Stimulated activated effector memory CD8-positive, alpha-beta T cell treated with anti-CD3 and anti-CD28 coated beads, Interleukin-12 subunit alpha, Interleukin-12 subunit beta, amount 100 ng/mL, for 72 hours (primary cell): ENCODE data around the gene PPARA.

Source experiments
- ATAC-seq: fragments of 150-1000 bp; cut with Tn5 transposase; 2 replicates; pipeline ENCODE4 v1.10.0; 2021
- DNase-seq, 2 donors: peaks; one replicate each; pipeline ENCODE4 v3.0.0; 2021 to 2022; ENCODE audit warnings: low spot score in 2 of 2
- H3K27ac Mint-ChIP-seq: one replicate; pipeline ENCODE4 v1.8.0; 2022; ENCODE audit warnings: mild to moderate bottlenecking, mixed read lengths
- H3K36me3 Mint-ChIP-seq: one replicate; pipeline ENCODE4 v1.8.0; 2022; ENCODE audit warnings: mild to moderate bottlenecking, mixed read lengths
- H3K4me1 Mint-ChIP-seq: one replicate; pipeline ENCODE4 v1.8.0; 2022; ENCODE audit warnings: mixed read lengths
- H3K4me3 Mint-ChIP-seq: one replicate; pipeline ENCODE4 v1.8.0; 2022; ENCODE audit warnings: mild to moderate bottlenecking, mixed read lengths
- H3K9me3 Mint-ChIP-seq: one replicate; pipeline ENCODE4 v1.8.0; 2022; ENCODE audit warnings: mixed read lengths

PPARA gene

GRCh38 chr22:46150034-46150654, at the start of gene PPARA:
PPARA (plus strand) TSS chr22:46150526; CDS start chr22:46198384, 47,858 bp downstream.
- ATAC-seq (peak; percentile 88), DNase-seq (peak; percentile 87 to 90)
- peaks cover 33% of the 10 kb centered on the region for H3K36me3 Mint-ChIP-seq
- peaks cover 12% of the 10 kb centered on the region for H3K4me1 Mint-ChIP-seq
- no peaks in the 10 kb centered on the region for H3K9me3 Mint-ChIP-seq
- peak within 1 kb of the TSS; percentile 78 for H3K4me3 Mint-ChIP-seq
- H3K27ac Mint-ChIP-seq: peak within 1 kb of the TSS; percentile 72

GRCh38 chr22:46102159-46102558, 48.2 kb upstream of the PPARA start:
- DNase-seq: no peak
- no peak for ATAC-seq
- no peak overlapping the region for H3K27ac Mint-ChIP-seq
- H3K4me1 Mint-ChIP-seq: no peaks in the 10 kb centered on the region
- no peaks in the 10 kb centered on the region for H3K9me3 Mint-ChIP-seq
- H3K36me3 Mint-ChIP-seq: no peaks in the 10 kb centered on the region
- no peak overlapping the region for H3K4me3 Mint-ChIP-seq

DNA sequence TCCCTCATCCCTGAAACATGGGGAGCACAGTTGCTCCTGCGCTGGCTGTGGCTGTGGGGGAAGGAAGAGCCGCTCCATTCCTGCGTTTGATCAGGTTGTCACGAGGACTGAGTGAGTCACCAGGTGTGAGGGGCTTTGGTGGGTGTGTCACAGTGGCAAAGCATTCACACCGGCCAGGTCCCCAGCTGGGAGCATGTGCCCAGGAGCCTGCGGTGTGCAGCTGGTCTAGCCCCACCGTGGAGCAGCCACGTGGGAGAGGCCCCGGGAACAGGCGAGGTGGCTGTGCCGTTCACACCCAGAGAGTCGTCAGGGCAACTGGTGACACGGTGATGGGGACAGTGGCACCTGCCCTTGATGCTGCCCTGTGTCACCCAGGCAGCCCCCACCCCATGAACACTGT, 47.6 kb upstream of the PPARA start:
- ATAC-seq (no peak), DNase-seq (no peak)
- Mint-ChIP-seq H3K4me3 (no peak overlapping the region), H3K4me1 (no peaks in the 10 kb centered on the region), H3K9me3 (no peaks in the 10 kb centered on the region), H3K27ac (no peak overlapping the region), H3K36me3 (no peaks in the 10 kb centered on the region)

- no peak overlapping the region for H3K27ac Mint-ChIP-seq
- H3K9me3 Mint-ChIP-seq: no peaks in the 10 kb centered on the region
- ATAC-seq (no peak), DNase-seq (no peak)
- H3K4me3 Mint-ChIP-seq: no peak overlapping the region
- no peaks in the 10 kb centered on the region for H3K36me3 Mint-ChIP-seq
- H3K4me1 Mint-ChIP-seq: no peaks in the 10 kb centered on the region
Observed at GRCh38 chr22:46103181-46103580, 47.1 kb upstream of the PPARA start.

DNA sequence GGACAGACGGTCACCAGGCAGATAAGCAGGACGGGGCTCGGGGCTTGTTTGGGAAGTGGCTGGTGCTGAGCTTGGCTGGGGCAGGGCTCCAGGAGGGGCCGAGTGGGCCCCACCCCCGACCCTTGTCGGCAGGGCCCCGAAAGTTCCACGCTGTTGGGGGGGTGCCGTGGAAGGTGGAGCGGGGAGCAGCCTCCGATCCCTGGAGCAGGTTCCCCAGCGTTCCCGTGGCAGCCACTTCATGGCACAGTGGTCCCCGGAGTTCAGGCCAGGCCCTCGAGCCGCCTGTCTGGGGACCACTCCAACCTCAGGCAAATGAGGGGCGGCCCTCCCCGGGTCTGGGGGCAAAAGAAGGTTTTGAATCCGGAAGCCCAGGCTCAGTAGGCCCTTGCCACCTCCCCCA, 46.7 kb upstream of the PPARA start:
- Mint-ChIP-seq H3K9me3 (no peaks in the 10 kb centered on the region), H3K36me3 (no peaks in the 10 kb centered on the region)
- ATAC-seq: no peak

DNA sequence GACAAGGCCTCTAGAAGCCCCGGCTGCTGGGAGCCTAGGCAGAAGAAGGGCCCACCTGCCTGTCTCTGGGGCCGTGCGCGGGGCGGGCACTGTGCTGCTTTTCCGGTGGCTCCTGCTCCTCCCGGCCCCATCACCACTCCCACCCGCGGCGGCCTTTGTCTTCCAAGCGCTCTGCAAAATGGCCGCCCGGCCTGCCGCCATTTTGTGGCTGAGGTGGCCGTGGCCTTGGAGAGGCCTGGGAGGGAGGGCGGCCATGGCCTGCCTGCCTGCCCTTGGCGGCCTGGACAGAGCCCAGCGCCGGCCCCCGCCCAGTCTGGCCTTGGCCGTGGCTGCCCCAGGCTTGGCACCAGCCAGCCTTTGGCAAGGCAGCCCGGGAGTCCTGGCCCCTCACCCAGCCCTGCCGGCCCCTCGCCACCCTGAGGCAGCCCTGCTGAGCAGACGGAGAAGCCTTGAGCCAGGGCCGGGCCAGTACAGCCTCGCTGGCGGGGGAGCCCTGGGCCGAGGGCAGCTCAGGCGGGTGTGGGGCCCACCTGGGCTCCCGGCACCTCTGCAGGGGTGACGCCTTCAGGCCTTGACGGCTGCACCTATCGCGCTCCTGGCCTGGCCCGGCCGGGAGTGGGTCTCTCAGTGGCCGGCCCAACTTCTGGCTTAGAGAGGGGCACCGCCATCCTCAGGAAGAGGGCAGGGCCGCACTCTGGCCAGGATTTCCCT, 46.0 kb upstream of the PPARA start:
- DNase-seq (no peak), ATAC-seq (no peak)
- no peaks in the 10 kb centered on the region for H3K9me3 Mint-ChIP-seq

More for the DNA sequence above, 46.7 kb upstream of the PPARA start:
- no peak overlapping the region for H3K4me3 Mint-ChIP-seq
- H3K4me1 Mint-ChIP-seq: no peaks in the 10 kb centered on the region
- H3K27ac Mint-ChIP-seq: no peak overlapping the region
- no peak for DNase-seq

GRCh38 chr22:46104881-46105493, 45.3 kb upstream of the PPARA start:
- H3K4me1 Mint-ChIP-seq: no peaks in the 10 kb centered on the region
- ATAC-seq (no peak), DNase-seq (no peak)
- H3K4me3 Mint-ChIP-seq: no peak overlapping the region
- no peak overlapping the region for H3K27ac Mint-ChIP-seq
- H3K9me3 Mint-ChIP-seq: no peaks in the 10 kb centered on the region
- no peaks in the 10 kb centered on the region for H3K36me3 Mint-ChIP-seq

More for the DNA sequence above, 46.0 kb upstream of the PPARA start:
- H3K4me1 Mint-ChIP-seq: no peaks in the 10 kb centered on the region
- H3K27ac Mint-ChIP-seq: no peak overlapping the region
- H3K36me3 Mint-ChIP-seq: no peaks in the 10 kb centered on the region
- no peak overlapping the region for H3K4me3 Mint-ChIP-seq

DNA sequence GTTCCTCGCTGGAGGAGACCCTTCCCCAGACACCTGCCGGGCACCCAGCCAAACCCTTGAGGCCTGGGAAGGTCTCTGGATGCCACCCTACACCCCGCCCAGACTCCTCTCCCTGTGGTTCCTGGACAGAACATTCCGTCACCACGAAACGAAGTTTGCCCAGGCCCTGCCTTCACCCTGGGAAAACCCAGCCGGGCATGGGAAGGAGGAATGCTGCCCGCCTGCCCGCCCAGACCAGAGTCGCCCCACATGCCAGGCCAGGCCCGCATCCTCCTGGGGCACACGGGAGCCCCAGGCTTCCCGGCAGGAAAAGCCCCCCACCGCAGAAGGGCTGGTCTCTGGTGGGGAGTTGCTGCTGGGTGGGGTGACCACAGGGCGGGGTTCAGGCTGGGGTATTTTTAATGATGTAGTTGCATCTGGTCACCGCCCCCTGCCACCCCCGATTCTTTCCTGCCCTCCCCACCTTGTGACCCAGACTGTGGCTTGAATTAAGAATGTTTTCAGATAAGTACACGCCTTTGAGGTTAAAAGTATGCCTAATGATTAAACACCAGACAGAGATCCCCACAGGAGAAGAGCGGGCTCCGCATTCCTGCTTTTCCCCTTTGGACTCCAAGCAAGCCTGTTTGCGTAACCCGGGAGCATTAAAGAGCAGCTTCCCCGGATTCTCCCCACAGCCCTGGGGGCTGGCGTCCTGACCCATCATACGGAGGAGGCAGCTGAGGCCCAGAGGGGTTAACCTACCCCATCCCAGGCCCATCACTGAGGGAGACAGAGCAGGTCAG, 44.6 kb upstream of the PPARA start:
- Mint-ChIP-seq H3K27ac (no peak overlapping the region), H3K36me3 (no peaks in the 10 kb centered on the region), H3K9me3 (no peaks in the 10 kb centered on the region), H3K4me1 (no peaks in the 10 kb centered on the region), H3K4me3 (no peak overlapping the region)
- no peak for ATAC-seq
- no peak for DNase-seq

DNA sequence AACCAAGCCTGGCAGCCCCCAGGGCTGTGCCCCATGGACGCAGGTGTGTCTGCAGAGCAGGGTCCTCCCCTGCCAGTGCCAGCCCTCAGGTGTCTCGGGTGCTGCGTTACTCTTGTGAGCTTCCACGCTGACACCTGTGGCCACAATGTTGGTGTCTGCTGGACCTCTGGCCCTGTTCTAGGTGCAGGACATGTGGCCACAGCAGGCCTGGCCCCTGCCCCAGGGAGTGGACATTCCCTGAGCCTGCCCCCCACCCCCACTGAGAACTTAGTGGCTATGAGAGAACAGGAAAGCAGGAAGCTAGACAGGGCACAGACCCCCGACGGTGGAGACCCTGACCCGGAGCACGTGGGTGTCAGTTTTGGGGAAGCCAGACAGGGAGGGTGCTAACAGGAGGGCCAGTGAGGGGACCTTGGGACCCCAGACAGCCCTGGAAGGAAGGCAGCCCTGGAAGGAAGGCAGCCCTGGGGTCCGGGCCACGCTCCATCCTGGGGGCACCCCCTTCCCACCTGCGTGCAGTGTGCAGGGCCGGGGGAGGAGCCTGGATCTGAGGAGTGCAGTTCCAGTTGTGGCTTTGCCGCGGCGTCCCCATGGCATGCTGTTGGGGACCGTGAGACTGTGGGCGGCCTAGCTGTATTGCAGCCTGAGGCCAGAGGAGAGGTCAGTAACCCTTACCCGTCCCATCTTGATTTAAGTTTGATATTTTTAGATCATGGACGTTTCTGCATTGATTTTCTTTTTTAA, 43.9 kb upstream of the PPARA start:
- DNase-seq (no peak), ATAC-seq (no peak)
- Mint-ChIP-seq H3K27ac (no peak overlapping the region), H3K4me3 (no peak overlapping the region), H3K36me3 (no peaks in the 10 kb centered on the region), H3K4me1 (no peaks in the 10 kb centered on the region), H3K9me3 (no peaks in the 10 kb centered on the region)

GRCh38 chr22:46107089-46107664, 43.1 kb upstream of the PPARA start:
- H3K9me3 Mint-ChIP-seq: no peaks in the 10 kb centered on the region
- H3K4me1 Mint-ChIP-seq: no peaks in the 10 kb centered on the region
- DNase-seq (no peak), ATAC-seq (no peak)
- no peaks in the 10 kb centered on the region for H3K36me3 Mint-ChIP-seq
- H3K27ac Mint-ChIP-seq: no peak overlapping the region
- no peak overlapping the region for H3K4me3 Mint-ChIP-seq

- no peak for DNase-seq
- Mint-ChIP-seq H3K9me3 (no peaks in the 10 kb centered on the region), H3K36me3 (no peaks in the 10 kb centered on the region), H3K4me1 (no peaks in the 10 kb centered on the region), H3K27ac (no peak overlapping the region), H3K4me3 (no peak overlapping the region)
- no peak for ATAC-seq
Observed at GRCh38 chr22:46107753-46108563, 42.4 kb upstream of the PPARA start.

GRCh38 chr22:46108564-46109473, 41.5 kb upstream of the PPARA start:
- H3K27ac Mint-ChIP-seq: peak overlapping the region; percentile 40
- H3K9me3 Mint-ChIP-seq: no peaks in the 10 kb centered on the region
- no peaks in the 10 kb centered on the region for H3K4me1 Mint-ChIP-seq
- ATAC-seq: no peak
- no peak overlapping the region for H3K4me3 Mint-ChIP-seq
- H3K36me3 Mint-ChIP-seq: no peaks in the 10 kb centered on the region
- DNase-seq: no peak

DNA sequence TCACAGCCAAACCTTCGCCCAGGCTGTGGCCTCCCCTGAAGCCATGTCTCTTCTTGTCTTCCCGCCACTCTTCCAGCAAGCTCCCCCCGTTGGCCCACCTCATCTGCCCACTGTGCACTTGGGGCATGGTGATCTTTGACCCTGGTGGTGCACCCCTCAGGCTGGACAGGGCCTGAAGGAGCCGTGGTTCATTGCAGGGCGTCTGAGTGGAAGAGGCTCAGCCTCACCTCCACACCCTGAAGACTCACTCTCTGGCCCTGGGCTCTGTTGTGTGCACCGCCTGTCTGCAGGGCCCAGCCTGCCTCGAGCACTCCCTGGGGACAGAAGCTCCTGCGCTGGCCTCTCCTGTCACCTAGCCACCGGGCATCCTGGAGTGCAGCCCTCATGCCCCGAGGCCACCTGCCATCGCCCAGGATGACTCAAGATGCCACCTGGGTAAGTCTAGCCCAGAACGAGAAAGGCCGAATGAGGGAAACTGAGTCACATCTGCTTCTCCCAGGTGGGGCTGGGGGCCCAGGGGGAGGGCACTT, 40.8 kb upstream of the PPARA start:
- ATAC-seq (no peak), DNase-seq (no peak)
- no peaks in the 10 kb centered on the region for H3K4me1 Mint-ChIP-seq
- H3K36me3 Mint-ChIP-seq: no peaks in the 10 kb centered on the region
- H3K4me3 Mint-ChIP-seq: no peak overlapping the region
- H3K9me3 Mint-ChIP-seq: no peaks in the 10 kb centered on the region
- no peak overlapping the region for H3K27ac Mint-ChIP-seq
